Esophagus squamous epithelium (tissue), 4 donors: ENCODE measurements around the gene ENOX1.

Experiments used
- POLR2A ChIP-seq, 4 donors: fragments of 450-650 bp; IDR thresholded peaks; one replicate each; pipeline ENCODE4 v1.6.1; 2017; ENCODE audit warnings: antibody characterized with exemption in 4 of 4, mild to moderate bottlenecking in 4 of 4, moderate library complexity in 3 of 4
- TF ChIP-seq, protein P1 (sequence below), 6 experiments: fragments of 450-650 bp in 4 of 6; fragments of 200-600 bp in 2 of 6; sonication (generic) in 2 of 6; IDR thresholded peaks; one replicate each; pipeline ENCODE4 v1.5.1; 2016 to 2019; ENCODE audit warnings: antibody characterized with exemption in 6 of 6, mild to moderate bottlenecking in 4 of 6, moderate library complexity in 4 of 6

DNA sequence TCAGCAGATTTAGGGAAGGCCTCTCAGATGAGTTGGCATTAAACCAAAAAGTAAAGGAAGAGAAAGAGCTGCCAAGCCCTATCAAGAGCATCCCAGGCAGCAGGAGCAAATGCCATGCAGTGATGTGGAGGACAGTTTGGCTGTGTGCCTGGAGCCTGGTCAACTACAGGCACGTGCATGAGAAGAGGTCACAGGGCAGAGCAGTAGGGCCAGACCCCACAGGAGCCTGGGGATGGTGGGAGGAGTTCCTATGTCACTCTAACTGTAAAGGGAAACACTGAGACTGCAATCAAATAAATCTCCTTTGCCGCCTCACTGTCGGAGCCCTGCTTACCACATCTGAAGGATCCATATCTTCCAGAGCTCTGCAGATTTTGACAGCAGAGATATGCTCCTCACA is 240.5 kb downstream of the ENOX1 start:
- TF ChIP-seq, protein P1, sequence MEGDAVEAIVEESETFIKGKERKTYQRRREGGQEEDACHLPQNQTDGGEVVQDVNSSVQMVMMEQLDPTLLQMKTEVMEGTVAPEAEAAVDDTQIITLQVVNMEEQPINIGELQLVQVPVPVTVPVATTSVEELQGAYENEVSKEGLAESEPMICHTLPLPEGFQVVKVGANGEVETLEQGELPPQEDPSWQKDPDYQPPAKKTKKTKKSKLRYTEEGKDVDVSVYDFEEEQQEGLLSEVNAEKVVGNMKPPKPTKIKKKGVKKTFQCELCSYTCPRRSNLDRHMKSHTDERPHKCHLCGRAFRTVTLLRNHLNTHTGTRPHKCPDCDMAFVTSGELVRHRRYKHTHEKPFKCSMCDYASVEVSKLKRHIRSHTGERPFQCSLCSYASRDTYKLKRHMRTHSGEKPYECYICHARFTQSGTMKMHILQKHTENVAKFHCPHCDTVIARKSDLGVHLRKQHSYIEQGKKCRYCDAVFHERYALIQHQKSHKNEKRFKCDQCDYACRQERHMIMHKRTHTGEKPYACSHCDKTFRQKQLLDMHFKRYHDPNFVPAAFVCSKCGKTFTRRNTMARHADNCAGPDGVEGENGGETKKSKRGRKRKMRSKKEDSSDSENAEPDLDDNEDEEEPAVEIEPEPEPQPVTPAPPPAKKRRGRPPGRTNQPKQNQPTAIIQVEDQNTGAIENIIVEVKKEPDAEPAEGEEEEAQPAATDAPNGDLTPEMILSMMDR (IDR thresholded peaks at IDR 0.05), result no peak
- no peak for TF ChIP-seq POLR2A (IDR thresholded peaks at IDR 0.05)
